HL-60/S4 treated with phorbol 12-myristate 13-acetate at 8.2 ng/mL for 4 days and 3 days (cell line): ENCODE measurements around the gene TMCO4.
"Not testable (repeated sequence)": the region's sequence is repeated elsewhere in the genome, so short reads cannot be mapped to it uniquely, and the experiment has no call there.

Experiments
- in situ Hi-C: fragments of 300-500 bp; cut with MboI; formaldehyde crosslinking; loops from 2 replicates; pipeline ENCODE4 v1.15.0; 2022; ENCODE audit warnings: low sequenced_read_pairs

The TMCO4 gene

DNA sequence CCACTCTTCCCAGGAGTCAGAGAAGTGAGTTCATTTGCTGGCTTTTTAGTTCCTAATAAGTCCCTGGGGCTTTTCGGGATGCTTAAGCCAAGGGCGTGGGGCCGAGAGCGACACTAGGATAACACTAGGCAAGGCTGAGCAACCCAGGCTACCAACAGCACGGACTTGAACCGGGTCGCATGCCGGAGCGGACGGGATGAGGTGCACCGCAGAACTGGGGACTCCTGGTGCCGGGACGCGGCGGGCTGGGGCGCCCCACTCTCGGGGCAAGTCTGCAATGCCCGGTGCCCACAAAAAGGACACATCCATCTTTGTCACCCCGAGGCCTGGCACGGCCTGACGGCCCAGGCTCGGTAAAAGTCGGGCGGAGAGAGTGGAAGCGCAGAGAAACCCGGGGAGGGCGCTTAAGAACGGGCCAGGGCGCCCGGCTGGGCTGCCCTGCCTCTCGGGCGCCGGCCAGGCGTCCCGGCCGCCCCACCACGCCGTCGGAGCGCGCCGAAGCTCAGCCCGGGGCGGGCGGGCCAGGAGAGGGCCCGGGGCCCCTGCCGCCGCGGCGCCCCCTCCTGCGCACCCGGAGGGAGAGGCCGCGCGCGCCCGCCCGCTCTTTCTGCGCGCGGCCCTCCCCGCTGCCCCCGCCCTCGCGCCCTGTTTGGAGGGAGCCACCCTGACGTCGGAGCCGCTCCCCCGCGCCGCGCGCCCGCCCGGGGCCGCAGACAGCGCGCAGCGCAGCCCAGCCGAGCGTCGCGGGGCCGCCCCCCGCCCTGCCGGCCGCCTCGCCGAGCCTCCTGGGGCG, 155.9 kb downstream of the TMCO4 start, which contains the start of gene NBL1:
Gene NBL1 (plus strand): TSS at position 710 of the 793 bp plus-strand sequence. CDS start 10,720 bp downstream, outside the sequence.
- in situ Hi-C loops: no loop called here

- in situ Hi-C loops: no loop called here
Measured at GRCh38 chr1:19643121-19643520, 156.6 kb downstream of the TMCO4 start.

DNA sequence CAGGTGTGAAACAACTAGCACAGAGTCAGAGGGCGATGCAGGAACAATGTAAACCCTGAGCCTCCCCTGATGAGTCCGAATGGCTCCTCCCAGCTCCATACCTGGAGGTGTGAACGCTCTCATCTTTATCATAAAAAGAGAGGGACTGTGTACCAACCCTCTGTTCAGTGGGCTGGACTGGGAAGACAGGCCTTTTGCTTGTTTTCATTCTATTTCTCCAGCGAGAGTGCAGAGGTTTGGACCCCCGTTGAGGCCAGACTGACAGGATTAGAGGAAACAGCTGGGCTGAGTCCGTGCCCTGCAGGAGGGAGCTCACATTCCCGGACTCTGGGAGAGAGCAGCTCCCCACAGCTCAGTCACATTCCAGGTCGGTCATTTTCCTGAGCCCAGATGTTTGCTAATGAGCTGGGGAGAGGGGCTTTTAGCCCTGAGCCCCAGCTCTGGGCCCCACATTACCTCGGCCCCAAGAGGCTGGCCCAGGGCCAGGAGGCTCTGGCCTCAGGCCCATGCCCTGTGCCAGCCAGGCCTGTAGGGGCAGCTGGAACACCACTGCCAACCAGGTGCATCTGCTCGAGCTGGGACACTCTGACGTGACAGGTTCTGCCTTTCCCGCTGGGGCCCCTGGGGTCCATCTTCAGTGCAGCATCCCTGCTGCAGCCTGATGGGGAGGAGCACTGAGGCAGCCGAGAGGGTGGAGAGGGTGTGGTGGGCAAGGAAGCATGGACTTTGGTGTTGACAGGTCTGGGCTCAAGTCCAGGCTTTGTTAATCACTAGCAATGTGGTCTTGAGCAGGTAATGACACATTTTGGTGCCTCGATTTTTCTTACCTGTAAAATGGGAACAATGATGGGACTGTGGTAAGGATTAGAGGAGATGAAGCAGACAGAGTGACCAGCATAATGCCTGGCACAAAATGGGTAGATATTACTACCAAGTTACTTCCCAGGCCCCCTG, 159.1 kb downstream of the TMCO4 start:
- in situ Hi-C loops: no loop called here

DNA sequence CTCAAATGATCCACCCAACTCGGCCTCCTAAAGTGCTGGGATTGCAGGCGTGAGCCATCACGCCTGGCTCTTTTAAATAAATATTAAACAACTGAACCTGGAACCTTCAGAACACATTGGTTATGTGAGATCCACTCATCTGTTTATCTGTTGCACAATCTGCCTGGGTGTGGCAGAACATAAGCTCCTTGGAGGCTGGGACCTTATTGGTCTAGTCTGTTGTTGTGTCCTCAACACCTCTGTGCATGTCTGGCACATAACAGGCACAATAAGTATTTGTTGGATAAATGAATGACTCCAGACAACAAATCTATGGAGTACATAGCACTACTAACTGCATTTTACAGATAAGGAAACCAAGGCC, 159.7 kb downstream of the TMCO4 start:
- in situ Hi-C loops: no loop called here

DNA sequence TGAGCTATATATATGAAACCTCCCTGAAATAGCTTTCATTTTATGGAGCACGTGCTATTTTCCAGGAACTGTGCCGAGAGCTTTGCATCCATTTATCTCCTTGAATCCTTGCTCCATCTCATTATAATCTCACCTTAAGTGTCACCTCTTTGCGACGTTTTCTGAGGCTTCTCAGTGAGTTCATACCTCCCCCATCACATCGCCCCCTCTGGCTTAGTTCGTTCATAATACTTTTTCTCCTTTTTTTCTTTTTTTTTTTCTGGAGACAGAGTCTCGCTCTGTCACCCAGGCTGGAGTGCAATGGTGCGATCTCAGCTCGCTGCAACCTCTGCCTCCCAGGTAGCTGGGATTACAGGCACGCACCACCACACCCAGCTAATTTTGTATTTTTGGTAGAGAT, 160.5 kb downstream of the TMCO4 start:
- in situ Hi-C loops: not testable (repeated sequence)

GRCh38 chr1:19637606-19638005, 162.1 kb downstream of the TMCO4 start:
- in situ Hi-C loops: no loop called here

GRCh38 chr1:19636749-19637148, 163.0 kb downstream of the TMCO4 start:
- in situ Hi-C loops: not testable (repeated sequence)

DNA sequence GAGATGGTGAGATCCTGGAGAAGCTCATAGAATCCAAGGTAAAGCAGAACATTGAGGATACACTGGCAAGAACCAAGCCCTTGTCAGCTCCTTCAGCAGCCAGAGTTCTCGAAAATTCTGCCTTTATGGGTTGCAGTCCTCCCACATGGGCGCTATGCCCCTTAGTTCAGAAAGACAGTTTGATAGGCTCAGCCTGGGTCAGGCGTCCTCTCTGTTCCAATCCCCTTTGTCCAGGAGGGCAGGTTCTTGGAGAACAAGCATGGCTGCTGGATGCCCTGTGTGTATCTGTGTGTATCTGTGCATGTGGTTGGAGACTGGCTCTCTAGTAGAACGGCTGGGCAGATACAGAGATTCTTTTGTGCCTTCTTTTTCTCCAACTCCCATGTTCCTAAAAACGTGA, 163.7 kb downstream of the TMCO4 start:
- in situ Hi-C loops: no loop called here

GRCh38 chr1:19635646-19636045, 164.1 kb downstream of the TMCO4 start:
- in situ Hi-C loops: no loop called here

DNA sequence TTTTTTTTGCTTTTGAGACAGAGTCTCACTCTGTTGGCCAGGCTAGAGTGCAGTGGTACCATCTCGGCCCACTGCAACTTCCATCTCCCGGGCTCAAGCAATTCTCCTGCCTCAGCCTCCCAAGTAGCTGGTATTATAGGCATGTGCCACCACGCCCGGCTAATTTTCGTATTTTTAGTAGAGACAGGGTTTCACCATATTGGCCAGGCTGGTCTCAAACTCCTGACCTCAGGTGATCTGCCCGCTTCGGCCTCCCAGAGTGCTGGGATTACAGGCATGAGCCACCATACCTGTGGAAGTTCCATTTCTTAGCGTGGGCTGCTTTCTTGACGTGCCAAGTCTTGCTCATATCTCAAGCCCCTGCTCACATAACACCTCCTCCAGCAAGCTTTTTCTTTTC, 164.7 kb downstream of the TMCO4 start:
- in situ Hi-C loops: not testable (repeated sequence)

- in situ Hi-C loops: no loop called here
Measured at GRCh38 chr1:19633106-19633505, 166.6 kb downstream of the TMCO4 start.
